Progenitor cell of endocrine pancreas (in vitro differentiated cells): Measurements from ENCODE around the gene ALG12. TPM values are rescaled to one million over a fixed set of nuclear protein-coding genes. Genes with fewer than 3 reads are reported as not detected.

Experiments used
- DNase-seq: peaks from one replicate; pipeline ENCODE4 v3.0.0; 2021; ENCODE audit warnings: low spot score; ENCODE audit not compliant: unreplicated experiment
- H3K27ac Mint-ChIP-seq: 2 replicates; pipeline ENCODE4 v1.8.0; 2021; ENCODE audit warnings: mild to moderate bottlenecking, moderate library complexity, mixed read lengths
- H3K27me3 Mint-ChIP-seq: 2 replicates; pipeline ENCODE4 v1.8.0; 2021; ENCODE audit warnings: mixed read lengths
- H3K36me3 Mint-ChIP-seq: 2 replicates; pipeline ENCODE4 v1.8.0; 2022; ENCODE audit warnings: mixed read lengths; ENCODE audit not compliant: insufficient read depth
- H3K4me1 Mint-ChIP-seq: 2 replicates; pipeline ENCODE4 v1.8.0; 2021; ENCODE audit warnings: low read depth, mixed read lengths
- H3K4me3 Mint-ChIP-seq: 2 replicates; pipeline ENCODE4 v1.8.0; 2021; ENCODE audit warnings: low read depth, mild to moderate bottlenecking, moderate library complexity, mixed read lengths
- H3K9me3 Mint-ChIP-seq: 2 replicates; pipeline ENCODE4 v1.8.0; 2021; ENCODE audit warnings: low read depth, mixed read lengths
- CTCF ChIP-seq: fragments of 200-600 bp; sonication (generic); IDR thresholded peaks from one replicate; pipeline ENCODE4 v1.5.0; 2021; ENCODE audit warnings: antibody characterized with exemption, mild to moderate bottlenecking; ENCODE audit not compliant: unreplicated experiment
- total RNA-seq: library from RNA; stranded (reverse); gene quantifications from 2 replicates; pipeline ENCODE4 v1.2.1, GENCODE V29; 2021

The ALG12 gene
- total RNA-seq, 1 donor from 2014 or later: 25.7 TPM

GRCh38 chr22:49938565-49939136 is 20.4 kb upstream of the ALG12 start:
- no peaks in the 10 kb centered on the region for H3K9me3 Mint-ChIP-seq
- H3K4me1 Mint-ChIP-seq: no peaks in the 10 kb centered on the region
- no peak for DNase-seq
- H3K36me3 Mint-ChIP-seq: no peaks in the 10 kb centered on the region
- TF ChIP-seq CTCF: no peak
- H3K4me3 Mint-ChIP-seq: no peak overlapping the region
- no peaks in the 10 kb centered on the region for H3K27me3 Mint-ChIP-seq
- no peak overlapping the region for H3K27ac Mint-ChIP-seq

DNA sequence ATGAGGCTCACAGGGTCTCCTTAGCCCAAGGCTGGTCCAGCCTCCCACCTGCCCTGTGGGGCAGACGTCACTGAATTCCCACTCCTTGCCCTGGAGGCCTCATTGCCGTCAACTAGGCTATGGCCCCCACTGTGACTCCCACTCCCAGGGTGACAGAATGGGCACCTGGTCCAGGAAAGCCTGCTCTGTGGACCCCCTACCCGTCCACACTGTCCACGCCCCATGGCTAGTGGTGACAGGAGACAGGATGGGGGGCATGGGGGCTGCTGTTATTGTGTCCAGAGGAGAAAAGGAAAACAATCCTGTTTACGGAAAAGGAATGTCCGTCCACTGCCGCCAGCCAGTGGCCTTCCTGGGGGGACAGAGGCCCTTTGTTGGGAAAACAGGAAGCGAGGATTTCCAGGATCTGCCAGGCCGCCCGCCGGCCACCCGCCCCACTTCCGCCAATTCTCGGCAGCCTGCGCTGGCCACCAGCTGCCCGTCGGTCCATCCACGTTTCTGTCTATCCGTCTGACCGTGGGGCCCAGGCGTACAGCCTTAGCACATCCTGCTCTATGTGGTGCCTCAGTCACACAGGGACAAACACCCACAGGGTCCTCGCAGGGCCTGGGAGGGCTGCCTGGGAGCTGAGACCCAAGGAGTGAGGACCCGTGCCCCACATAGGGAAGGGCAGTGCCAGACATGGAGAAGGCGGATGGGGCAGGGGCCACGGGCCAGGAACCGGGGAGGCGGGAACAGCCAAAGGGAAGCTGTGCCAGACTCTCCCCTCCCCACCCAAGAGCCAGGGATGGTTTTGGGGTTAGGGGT is 19.7 kb upstream of the ALG12 start:
- Mint-ChIP-seq H3K4me3 (no peak overlapping the region), H3K36me3 (no peaks in the 10 kb centered on the region), H3K4me1 (no peaks in the 10 kb centered on the region), H3K9me3 (no peaks in the 10 kb centered on the region), H3K27me3 (peaks cover 5% of the 10 kb centered on the region), H3K27ac (no peak overlapping the region)
- no peak for TF ChIP-seq CTCF
- no peak for DNase-seq

DNA sequence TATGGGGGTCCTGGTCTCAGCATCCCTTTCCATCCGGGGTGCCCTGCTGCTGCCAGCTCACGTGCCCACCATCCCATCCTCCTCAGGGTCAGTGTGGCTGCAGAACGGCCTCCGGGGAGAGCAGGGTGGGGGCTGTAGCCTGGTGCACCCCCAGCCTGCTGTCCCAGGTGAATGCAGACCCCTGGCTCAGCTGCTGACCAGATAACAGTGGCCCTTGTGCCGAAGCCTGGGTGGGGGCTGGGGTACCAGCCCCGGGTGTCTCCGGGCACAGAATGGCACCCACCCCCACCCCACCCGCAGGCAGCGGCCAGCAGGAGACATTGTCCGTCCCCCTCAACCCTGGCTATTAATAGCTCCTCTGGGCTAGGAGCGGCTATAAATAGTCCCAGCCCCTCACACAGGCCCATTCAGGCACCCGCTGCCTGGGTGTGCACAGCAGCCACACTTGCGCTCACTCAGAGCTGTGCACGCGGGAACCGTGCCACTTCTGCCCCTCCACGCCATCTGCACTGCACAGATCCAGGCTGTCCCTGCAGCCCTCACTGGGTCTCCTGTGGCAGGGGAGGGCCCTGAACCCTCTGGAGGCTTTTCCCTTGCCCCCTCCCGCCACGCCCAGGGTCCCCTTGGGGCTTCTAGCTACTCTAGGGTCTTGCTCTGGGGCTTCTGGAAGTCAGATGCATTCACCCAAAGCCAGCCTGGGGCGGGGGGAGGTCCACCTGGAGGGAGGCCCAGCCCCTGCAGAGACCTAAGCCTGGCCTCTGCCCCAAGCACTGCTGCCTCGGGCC is 18.9 kb upstream of the ALG12 start:
- no peaks in the 10 kb centered on the region for H3K9me3 Mint-ChIP-seq
- H3K4me1 Mint-ChIP-seq: no peaks in the 10 kb centered on the region
- no peak overlapping the region for H3K27ac Mint-ChIP-seq
- no peaks in the 10 kb centered on the region for H3K36me3 Mint-ChIP-seq
- no peak for TF ChIP-seq CTCF
- peaks cover 6% of the 10 kb centered on the region for H3K27me3 Mint-ChIP-seq
- DNase-seq: no peak
- H3K4me3 Mint-ChIP-seq: no peak overlapping the region

DNA sequence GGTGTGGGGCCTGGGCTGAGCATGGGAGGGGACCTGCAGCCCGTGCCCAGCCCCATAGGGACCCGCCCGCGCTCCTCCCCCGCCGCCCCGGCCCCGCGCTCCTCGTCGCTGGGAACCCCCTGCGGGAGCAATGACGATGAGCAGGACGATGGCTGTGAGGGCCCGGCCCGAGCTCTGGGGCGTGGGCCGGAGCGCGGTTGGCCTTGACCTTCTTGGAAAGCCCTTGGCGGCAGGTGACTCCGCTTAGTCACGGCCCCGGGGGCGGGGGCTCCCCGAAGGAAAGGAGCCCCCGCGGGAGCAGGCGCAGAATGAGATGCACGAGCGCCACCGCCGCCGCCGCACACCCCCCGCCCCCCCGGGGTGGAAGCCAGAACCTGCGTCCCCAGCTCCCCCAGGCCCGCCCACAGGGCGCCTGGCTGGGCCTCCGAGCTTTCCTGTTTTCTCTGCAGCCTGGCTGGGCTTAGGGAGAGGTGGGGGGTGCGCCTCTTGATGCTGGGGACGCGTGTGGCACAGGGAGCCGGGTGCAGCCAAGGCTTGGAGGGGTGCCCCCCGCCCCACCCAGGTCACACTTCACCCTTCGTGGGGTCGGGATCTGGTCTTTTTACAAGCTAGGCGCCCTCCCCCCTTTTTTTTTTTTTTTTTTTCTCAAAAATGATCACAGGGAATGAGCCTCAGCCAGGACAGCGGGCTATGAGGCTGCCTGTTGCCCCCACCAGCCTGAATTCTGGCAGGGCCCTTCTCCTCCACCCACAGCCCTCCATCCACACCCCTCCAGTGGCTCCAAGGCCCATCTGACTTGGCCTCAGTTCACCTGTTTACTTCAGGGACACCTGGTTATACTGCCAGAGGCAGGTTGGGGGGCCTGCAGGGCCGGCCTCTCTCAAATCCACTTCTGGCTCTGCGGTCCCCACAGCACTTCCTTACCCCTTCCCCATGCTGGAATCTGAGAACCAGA is 18.1 kb upstream of the ALG12 start:
- no peak overlapping the region for H3K4me3 Mint-ChIP-seq
- no peaks in the 10 kb centered on the region for H3K36me3 Mint-ChIP-seq
- H3K4me1 Mint-ChIP-seq: no peaks in the 10 kb centered on the region
- H3K27me3 Mint-ChIP-seq: peaks cover 7% of the 10 kb centered on the region
- TF ChIP-seq CTCF: no peak
- H3K9me3 Mint-ChIP-seq: no peaks in the 10 kb centered on the region
- DNase-seq: no peak
- no peak overlapping the region for H3K27ac Mint-ChIP-seq
